Measurements from ENCODE around the gene ZNF470. TPM values are rescaled to one million over a fixed set of nuclear protein-coding genes. Genes with fewer than 3 reads are reported as not detected.

Gene ZNF470
- total RNA-seq, 2 experiments from 2014 or later = 0.56 to 0.85 TPM

DNA sequence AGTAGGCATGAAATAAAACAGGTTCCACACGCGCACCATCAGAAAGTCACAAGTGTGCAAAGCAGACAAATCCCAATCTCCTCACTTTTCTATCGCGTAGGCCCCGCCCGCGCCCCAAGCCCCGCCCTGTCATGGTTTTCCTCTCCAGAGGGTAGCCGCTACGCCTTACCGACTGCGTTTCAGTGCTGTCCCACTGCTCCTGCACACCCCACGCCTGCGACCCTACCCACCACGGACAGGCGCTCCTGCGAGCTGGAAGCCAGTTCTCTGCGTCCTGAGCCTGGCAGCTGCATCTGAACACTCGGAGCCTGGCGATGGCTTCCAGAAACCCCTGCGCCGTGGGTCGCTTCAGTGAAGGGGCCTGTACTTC, 379 bp upstream of the ZNF470 start:
- ChIA-PET CTCF (no interaction called here), POLR2A (no interaction called here)
- no peaks in the 10 kb centered on the region for H3K27me3 Mint-ChIP-seq
- H3K9me3 Mint-ChIP-seq = peaks cover 18% of the 10 kb centered on the region
- TF ChIP-seq CTCF (IDR thresholded peaks at IDR 0.05) = no peak
- ATAC-seq (ENCODE audit: poor library complexity) = peak; percentile 44
- peak overlapping the region; percentile 99 for H3K4me3 Mint-ChIP-seq
- peak overlapping the region; percentile 67 for H3K4me3 ChIP-seq (ENCODE audit: low read length)
- intact Hi-C loops (cut with DNase I, micrococcal nuclease) = loop anchor here in 1 of 2 experiments (1.0 kb wide), 2 partner anchors 28 to 29 kb away; partner anchors contain the start of genes ZFP28 and ZNF71
- H3K36me3 ChIP-seq (ENCODE audit: insufficient read depth, low read length) = peaks cover 20% of the 10 kb centered on the region
- H3K27ac ChIP-seq (ENCODE audit: low read depth in 1 of 2, low read length in 2 of 2) = peak overlapping the region; percentile 15 to 61
- H3K4me1 Mint-ChIP-seq (ENCODE audit: low read depth) = peaks cover 27% of the 10 kb centered on the region
- H3K27ac Mint-ChIP-seq = peak overlapping the region; percentile 81
- peaks cover 20% of the 10 kb centered on the region for H3K4me1 ChIP-seq (ENCODE audit: insufficient read depth, low read length)
- peaks cover 18 to 75% of the 10 kb centered on the region in 2 experiments for H3K9me3 ChIP-seq (ENCODE audit: control insufficient read depth in 1 of 2, insufficient read depth in 1 of 2, low read length in 2 of 2)
- H3K36me3 Mint-ChIP-seq (ENCODE audit: low read depth) = peaks cover 93% of the 10 kb centered on the region
- H3K27me3 ChIP-seq (ENCODE audit: control insufficient read depth in 1 of 2, insufficient read depth in 2 of 2, low read length in 2 of 2) = no peaks in the 10 kb centered on the region
- peak in 9 of 14 experiments; percentile 3 to 54 (median 17) for DNase-seq

DNA sequence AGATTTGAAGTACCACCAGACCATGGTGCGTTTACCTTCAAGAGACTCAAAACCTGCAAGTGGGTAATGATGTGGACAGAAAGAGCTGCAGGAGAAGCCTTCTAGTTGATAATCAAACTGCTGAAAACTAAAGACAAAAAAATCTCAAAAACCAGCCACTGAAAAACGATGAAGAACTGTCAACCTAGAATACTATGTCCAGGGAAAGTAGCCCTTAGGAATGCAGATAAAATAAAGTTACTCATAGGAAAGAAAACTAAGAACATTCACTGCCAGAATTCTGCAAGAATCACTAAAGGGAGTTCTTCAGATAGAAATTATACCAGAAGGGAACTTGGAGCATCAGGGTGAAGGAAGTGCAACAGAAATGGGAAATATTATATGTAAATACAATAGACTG, 5.3 kb downstream of the ZNF470 start:
- TF ChIP-seq CTCF (IDR thresholded peaks at IDR 0.05) = no peak
- Histone ChIP-seq H3K27me3 (ENCODE audit: control insufficient read depth in 1 of 2, insufficient read depth in 2 of 2, low read length in 2 of 2) (no peaks in the 10 kb centered on the region), H3K9me3 (ENCODE audit: control insufficient read depth in 1 of 2, insufficient read depth in 1 of 2, low read length in 2 of 2) (peaks cover 5 to 87% of the 10 kb centered on the region in 2 experiments), H3K4me1 (ENCODE audit: insufficient read depth, low read length) (peaks cover 8% of the 10 kb centered on the region), H3K4me3 (ENCODE audit: low read length) (no peak overlapping the region), H3K36me3 (ENCODE audit: insufficient read depth, low read length) (peaks cover 41% of the 10 kb centered on the region), H3K27ac (ENCODE audit: low read depth in 1 of 2, low read length in 2 of 2) (no peak overlapping the region)
- ATAC-seq (ENCODE audit: poor library complexity) (no peak), DNase-seq (no peak)
- Mint-ChIP-seq H3K4me3 (no peak overlapping the region), H3K4me1 (ENCODE audit: low read depth) (peaks cover 11% of the 10 kb centered on the region), H3K27ac (no peak overlapping the region), H3K36me3 (ENCODE audit: low read depth) (peaks cover 93% of the 10 kb centered on the region), H3K9me3 (peaks cover 18% of the 10 kb centered on the region), H3K27me3 (no peaks in the 10 kb centered on the region)
- ChIA-PET POLR2A (no interaction called here), CTCF (no interaction called here)
- intact Hi-C loops (cut with DNase I, micrococcal nuclease) = no loop called here

GRCh38 chr19:56573914-56574313, 6.6 kb downstream of the ZNF470 start:
- Mint-ChIP-seq H3K4me3 (no peak overlapping the region), H3K9me3 (peaks cover 20% of the 10 kb centered on the region), H3K27ac (no peak overlapping the region), H3K27me3 (no peaks in the 10 kb centered on the region), H3K4me1 (ENCODE audit: low read depth) (no peaks in the 10 kb centered on the region), H3K36me3 (ENCODE audit: low read depth) (peaks cover 93% of the 10 kb centered on the region)
- ChIA-PET CTCF (no interaction called here), POLR2A (interaction anchor here (0.7 kb wide), 1 partner anchor 21 kb away, joined by 3 read pairs; the partner anchor contains the start of gene ZNF71)
- no peak overlapping the region for H3K4me3 ChIP-seq (ENCODE audit: low read length)
- no peak for TF ChIP-seq CTCF (IDR thresholded peaks at IDR 0.05)
- intact Hi-C loops (cut with DNase I, micrococcal nuclease) = no loop called here
- peaks cover 9 to 96% of the 10 kb centered on the region in 2 experiments for H3K9me3 ChIP-seq (ENCODE audit: control insufficient read depth in 1 of 2, insufficient read depth in 1 of 2, low read length in 2 of 2)
- ATAC-seq (ENCODE audit: poor library complexity) (no peak), DNase-seq (no peak)
- no peak overlapping the region for H3K27ac ChIP-seq (ENCODE audit: low read depth in 1 of 2, low read length in 2 of 2)
- H3K4me1 ChIP-seq (ENCODE audit: insufficient read depth, low read length) = no peaks in the 10 kb centered on the region
- H3K36me3 ChIP-seq (ENCODE audit: insufficient read depth, low read length) = peaks cover 38% of the 10 kb centered on the region
- no peaks in the 10 kb centered on the region for H3K27me3 ChIP-seq (ENCODE audit: control insufficient read depth in 1 of 2, insufficient read depth in 2 of 2, low read length in 2 of 2)
